MCF 10A (cell line): ENCODE data around the gene BTF3L4. TPM values are rescaled to one million over a fixed set of nuclear protein-coding genes. Genes with fewer than 3 reads are reported as not detected.

ENCODE experiments used
- BruUV-seq: library from RNA; stranded (reverse); fragments of 400-500 nt; replicated peaks from 2 replicates; lab custom pipeline; 2021; lab: Mats Ljungman, UMichigan
- CTCF ChIA-PET: fragments of 300-600 bp; sonication (Branson Sonifier 250); formaldehyde crosslinking; extraction: SDS; loops from one replicate; lab custom pipeline; 2021; ENCODE audit warnings: antibody characterized with exemption, inconsistent platforms; lab: Yijun Ruan, JAX
- POLR2A ChIA-PET: fragments of 300-600, 350-650 bp; sonication (Branson Sonifier 250); formaldehyde crosslinking; extraction: SDS; loops from one replicate; lab custom pipeline; 2020; ENCODE audit warnings: antibody characterized with exemption, inconsistent platforms; lab: Yijun Ruan, JAX
- DNase-seq: peaks from one replicate; pipeline ENCODE4 v3.0.0-alpha.2; 2018; ENCODE audit not compliant: unreplicated experiment
- H3K27ac Mint-ChIP-seq: one replicate; pipeline ENCODE4 v1.8.0; 2022; ENCODE audit warnings: mild to moderate bottlenecking, low read depth, mixed read lengths; ENCODE audit not compliant: unreplicated experiment
- H3K27me3 Mint-ChIP-seq: one replicate; pipeline ENCODE4 v1.8.0; 2022; ENCODE audit warnings: mixed read lengths; ENCODE audit not compliant: insufficient read depth, unreplicated experiment
- H3K36me3 Mint-ChIP-seq: one replicate; pipeline ENCODE4 v1.8.0; 2022; ENCODE audit warnings: mild to moderate bottlenecking, moderate library complexity, mixed read lengths; ENCODE audit not compliant: insufficient read depth, unreplicated experiment
- H3K4me1 Mint-ChIP-seq: one replicate; pipeline ENCODE4 v1.8.0; 2022; ENCODE audit warnings: mixed read lengths; ENCODE audit not compliant: insufficient read depth, unreplicated experiment
- H3K4me3 Mint-ChIP-seq: one replicate; pipeline ENCODE4 v1.8.0; 2022; ENCODE audit warnings: mild to moderate bottlenecking, moderate library complexity, mixed read lengths; ENCODE audit not compliant: unreplicated experiment
- H3K9me3 Mint-ChIP-seq: one replicate; pipeline ENCODE4 v1.8.0; 2022; ENCODE audit warnings: mixed read lengths; ENCODE audit not compliant: unreplicated experiment
- CTCF ChIP-seq: fragments of 200-600 bp; IDR thresholded peaks from one replicate; pipeline ENCODE4 v1.8.0; 2022; ENCODE audit warnings: antibody characterized with exemption, mild to moderate bottlenecking; ENCODE audit not compliant: unreplicated experiment
- intact Hi-C: fragments of 100-400 bp; cut with micrococcal nuclease; formaldehyde crosslinking; loops from 2 replicates; pipeline ENCODE4 v1.14.1; 2022
- total RNA-seq: library from RNA; stranded (reverse); gene quantifications from 2 replicates; pipeline ENCODE4 v1.2.3, GENCODE V29; 2022

BTF3L4 gene
- total RNA-seq, 1 experiment from 2014 or later: 76.0 TPM

- Mint-ChIP-seq H3K27me3 (no peaks in the 10 kb centered on the region), H3K36me3 (peaks cover 44% of the 10 kb centered on the region), H3K4me3 (no peak overlapping the region), H3K9me3 (no peaks in the 10 kb centered on the region), H3K27ac (no peak overlapping the region), H3K4me1 (peaks cover 21% of the 10 kb centered on the region)
- no peak for TF ChIP-seq CTCF
- intact Hi-C loops: loop anchor here (5.0 kb wide), 1 partner anchor 307 kb away; the partner anchor contains the start of gene CC2D1B
- ChIA-PET CTCF (interaction anchor here (0.6 to 0.8 kb wide), 4 partner anchors 12 to 234 kb away, joined by 3 to 4 read pairs (median 4); no protein-coding TSS in a partner anchor), POLR2A (interaction anchor here (0.8 to 2.8 kb wide), 10 partner anchors 9 to 309 kb away, joined by 3 to 25 read pairs (median 5); partner anchors contain the start of genes KTI12 and ZFYVE9)
- no peak for DNase-seq
- BruUV-seq: no TSS peak
Observed at GRCh38 chr1:52059888-52060287, 3.8 kb downstream of the BTF3L4 start.

- BruUV-seq: no TSS peak
- no peak overlapping the region for H3K27ac Mint-ChIP-seq
- peaks cover 21% of the 10 kb centered on the region for H3K4me1 Mint-ChIP-seq
- H3K4me3 Mint-ChIP-seq: no peak overlapping the region
- intact Hi-C loops: no loop called here
- DNase-seq: no peak
- CTCF ChIA-PET: interaction anchor here (0.6 to 0.8 kb wide), 2 partner anchors 13 to 233 kb away, joined by 3 read pairs; no protein-coding TSS in a partner anchor
- POLR2A ChIA-PET: interaction anchor here (0.8 kb wide), 1 partner anchor 27 kb away, joined by 3 read pairs; the partner anchor contains the start of gene KTI12
- no peak for TF ChIP-seq CTCF
- H3K9me3 Mint-ChIP-seq: no peaks in the 10 kb centered on the region
- peaks cover 54% of the 10 kb centered on the region for H3K36me3 Mint-ChIP-seq
- H3K27me3 Mint-ChIP-seq: no peaks in the 10 kb centered on the region
Observed at GRCh38 chr1:52060822-52061221, 4.7 kb downstream of the BTF3L4 start.

GRCh38 chr1:52063192-52063591 lies 7.1 kb downstream of the BTF3L4 start:
- Mint-ChIP-seq H3K4me3 (no peak overlapping the region), H3K27me3 (no peaks in the 10 kb centered on the region), H3K27ac (peak overlapping the region; percentile 42), H3K9me3 (no peaks in the 10 kb centered on the region), H3K4me1 (peaks cover 13% of the 10 kb centered on the region), H3K36me3 (peaks cover 77% of the 10 kb centered on the region)
- POLR2A ChIA-PET: interaction anchor here (1.2 to 2.3 kb wide), 3 partner anchors 8 to 303 kb away, joined by 3 to 11 read pairs (median 3); partner anchors contain the start of genes BTF3L4 and TXNDC12
- TF ChIP-seq CTCF: no peak
- intact Hi-C loops: no loop called here
- CTCF ChIA-PET: interaction anchor here (0.7 to 1.9 kb wide), 4 partner anchors 9 to 112 kb away, joined by 3 to 6 read pairs (median 3); no protein-coding TSS in a partner anchor
- no TSS peak for BruUV-seq
- no peak for DNase-seq

GRCh38 chr1:52070704-52071103 lies 14.6 kb downstream of the BTF3L4 start:
- intact Hi-C loops: no loop called here
- Mint-ChIP-seq H3K4me1 (no peaks in the 10 kb centered on the region), H3K9me3 (no peaks in the 10 kb centered on the region), H3K36me3 (peaks cover 84% of the 10 kb centered on the region), H3K27me3 (no peaks in the 10 kb centered on the region), H3K27ac (no peak overlapping the region), H3K4me3 (no peak overlapping the region)
- CTCF ChIA-PET: no interaction called here
- DNase-seq: no peak
- BruUV-seq: no TSS peak
- POLR2A ChIA-PET: interaction anchor here (0.8 to 1.5 kb wide), 3 partner anchors 15 to 224 kb away, joined by 3 to 5 read pairs (median 3); partner anchors contain the start of gene TXNDC12
- no peak for TF ChIP-seq CTCF
